Neural cell (in vitro differentiated cells): ENCODE measurements around the gene MYOCOS.

Source experiments
- EZH2 ChIP-seq: fragments of 200-600, 300-800 bp; shearing (Covaris generic), sonication (generic); IDR thresholded peaks from 2 replicates; pipeline ENCODE4 v1.6.1; 2014; ENCODE audit warnings: antibody characterized with exemption, low read length, borderline replicate concordance, mild to moderate bottlenecking; ENCODE audit not compliant: insufficient read depth, poor library complexity, severe bottlenecking
- TF ChIP-seq, protein P1 (sequence below): fragments of 450-650 bp; IDR thresholded peaks from 2 replicates; pipeline ENCODE4 v1.5.1; 2014; ENCODE audit warnings: antibody characterized with exemption, mild to moderate bottlenecking, moderate library complexity; ENCODE audit not compliant: poor library complexity, severe bottlenecking
- TF ChIP-seq, protein P2 (sequence below): IDR thresholded peaks from 2 replicates; pipeline ENCODE4 v1.6.1; 2012; ENCODE audit warnings: borderline replicate concordance

DNA sequence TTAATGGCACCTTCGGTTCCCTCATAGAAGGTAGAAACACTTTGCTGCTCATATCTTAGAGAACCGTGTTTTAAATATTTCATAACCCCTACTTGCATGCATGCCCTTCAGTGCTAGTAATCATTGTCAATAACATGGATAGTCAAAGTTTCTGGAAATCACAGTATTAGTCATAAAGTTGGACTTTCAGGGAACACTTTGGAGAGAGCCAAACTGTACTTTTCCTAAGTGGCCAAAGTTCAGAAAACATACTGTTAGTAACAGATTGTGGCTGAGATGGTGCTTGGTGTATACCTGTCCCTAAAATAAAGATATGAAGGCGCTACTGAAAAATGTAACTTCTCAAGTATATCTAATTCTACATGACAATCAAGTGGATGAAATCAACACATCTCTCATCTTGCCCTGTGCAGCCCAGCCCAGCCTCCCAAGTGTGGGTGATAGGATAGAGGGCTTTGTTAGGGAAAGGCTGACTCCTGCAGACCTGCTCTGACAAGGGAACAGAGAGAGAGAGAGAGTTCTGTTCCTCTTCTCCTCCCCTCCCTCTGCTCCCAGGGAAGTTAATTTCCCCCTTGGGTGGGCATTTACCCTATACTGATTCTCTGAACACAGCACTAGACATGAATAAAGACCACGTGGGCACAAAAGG is 16.0 kb downstream of the MYOCOS start:
- TF ChIP-seq, protein P1, sequence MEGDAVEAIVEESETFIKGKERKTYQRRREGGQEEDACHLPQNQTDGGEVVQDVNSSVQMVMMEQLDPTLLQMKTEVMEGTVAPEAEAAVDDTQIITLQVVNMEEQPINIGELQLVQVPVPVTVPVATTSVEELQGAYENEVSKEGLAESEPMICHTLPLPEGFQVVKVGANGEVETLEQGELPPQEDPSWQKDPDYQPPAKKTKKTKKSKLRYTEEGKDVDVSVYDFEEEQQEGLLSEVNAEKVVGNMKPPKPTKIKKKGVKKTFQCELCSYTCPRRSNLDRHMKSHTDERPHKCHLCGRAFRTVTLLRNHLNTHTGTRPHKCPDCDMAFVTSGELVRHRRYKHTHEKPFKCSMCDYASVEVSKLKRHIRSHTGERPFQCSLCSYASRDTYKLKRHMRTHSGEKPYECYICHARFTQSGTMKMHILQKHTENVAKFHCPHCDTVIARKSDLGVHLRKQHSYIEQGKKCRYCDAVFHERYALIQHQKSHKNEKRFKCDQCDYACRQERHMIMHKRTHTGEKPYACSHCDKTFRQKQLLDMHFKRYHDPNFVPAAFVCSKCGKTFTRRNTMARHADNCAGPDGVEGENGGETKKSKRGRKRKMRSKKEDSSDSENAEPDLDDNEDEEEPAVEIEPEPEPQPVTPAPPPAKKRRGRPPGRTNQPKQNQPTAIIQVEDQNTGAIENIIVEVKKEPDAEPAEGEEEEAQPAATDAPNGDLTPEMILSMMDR: no peak
- no peak for TF ChIP-seq EZH2
- TF ChIP-seq, protein P2, sequence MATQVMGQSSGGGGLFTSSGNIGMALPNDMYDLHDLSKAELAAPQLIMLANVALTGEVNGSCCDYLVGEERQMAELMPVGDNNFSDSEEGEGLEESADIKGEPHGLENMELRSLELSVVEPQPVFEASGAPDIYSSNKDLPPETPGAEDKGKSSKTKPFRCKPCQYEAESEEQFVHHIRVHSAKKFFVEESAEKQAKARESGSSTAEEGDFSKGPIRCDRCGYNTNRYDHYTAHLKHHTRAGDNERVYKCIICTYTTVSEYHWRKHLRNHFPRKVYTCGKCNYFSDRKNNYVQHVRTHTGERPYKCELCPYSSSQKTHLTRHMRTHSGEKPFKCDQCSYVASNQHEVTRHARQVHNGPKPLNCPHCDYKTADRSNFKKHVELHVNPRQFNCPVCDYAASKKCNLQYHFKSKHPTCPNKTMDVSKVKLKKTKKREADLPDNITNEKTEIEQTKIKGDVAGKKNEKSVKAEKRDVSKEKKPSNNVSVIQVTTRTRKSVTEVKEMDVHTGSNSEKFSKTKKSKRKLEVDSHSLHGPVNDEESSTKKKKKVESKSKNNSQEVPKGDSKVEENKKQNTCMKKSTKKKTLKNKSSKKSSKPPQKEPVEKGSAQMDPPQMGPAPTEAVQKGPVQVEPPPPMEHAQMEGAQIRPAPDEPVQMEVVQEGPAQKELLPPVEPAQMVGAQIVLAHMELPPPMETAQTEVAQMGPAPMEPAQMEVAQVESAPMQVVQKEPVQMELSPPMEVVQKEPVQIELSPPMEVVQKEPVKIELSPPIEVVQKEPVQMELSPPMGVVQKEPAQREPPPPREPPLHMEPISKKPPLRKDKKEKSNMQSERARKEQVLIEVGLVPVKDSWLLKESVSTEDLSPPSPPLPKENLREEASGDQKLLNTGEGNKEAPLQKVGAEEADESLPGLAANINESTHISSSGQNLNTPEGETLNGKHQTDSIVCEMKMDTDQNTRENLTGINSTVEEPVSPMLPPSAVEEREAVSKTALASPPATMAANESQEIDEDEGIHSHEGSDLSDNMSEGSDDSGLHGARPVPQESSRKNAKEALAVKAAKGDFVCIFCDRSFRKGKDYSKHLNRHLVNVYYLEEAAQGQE: no peak
